NCI-H128 (cell line): ENCODE data around the gene NIPA2.

ENCODE experiments used
- DNase-seq: peaks from one replicate; lab custom pipeline; 2025; ENCODE audit not compliant: unreplicated experiment; lab: John Stamatoyannopoulos, UW

NIPA2 gene

GRCh38 chr15:22874966-22875365 lies 36.5 kb downstream of the NIPA2 start:
- no peak for DNase-seq

GRCh38 chr15:22877117-22877516 lies 38.7 kb downstream of the NIPA2 start:
- no peak for DNase-seq

- no peak for DNase-seq
Observed at GRCh38 chr15:22877607-22878006, 39.1 kb downstream of the NIPA2 start.

- no peak for DNase-seq
Observed at GRCh38 chr15:22878103-22878502, 39.6 kb downstream of the NIPA2 start.

- no peak for DNase-seq
Observed at GRCh38 chr15:22880068-22880980, 41.9 kb downstream of the NIPA2 start.

GRCh38 chr15:22880981-22881738 lies 42.7 kb downstream of the NIPA2 start:
- no peak for DNase-seq

- DNase-seq, result no peak
Observed at GRCh38 chr15:22881739-22882440, 43.4 kb downstream of the NIPA2 start.

- DNase-seq, result no peak
Observed at GRCh38 chr15:22883196-22883595, 44.7 kb downstream of the NIPA2 start.

- no peak for DNase-seq
Observed at GRCh38 chr15:22884344-22884743, 45.9 kb downstream of the NIPA2 start.

GRCh38 chr15:22885120-22885519 lies 46.7 kb downstream of the NIPA2 start:
- DNase-seq, result no peak

- DNase-seq, result no peak
Observed at GRCh38 chr15:22887157-22887951, 48.9 kb downstream of the NIPA2 start.

GRCh38 chr15:22888120-22888859 lies 49.8 kb downstream of the NIPA2 start:
- no peak for DNase-seq

- no peak for DNase-seq
Observed at GRCh38 chr15:22889146-22889818, 50.8 kb downstream of the NIPA2 start.

- DNase-seq, result no peak
Observed at GRCh38 chr15:22890296-22890695, 51.8 kb downstream of the NIPA2 start.

GRCh38 chr15:22891426-22892210 lies 53.2 kb downstream of the NIPA2 start:
- DNase-seq, result no peak

GRCh38 chr15:22892333-22892732 lies 53.9 kb downstream of the NIPA2 start:
- DNase-seq, result no peak

GRCh38 chr15:22893081-22893480 lies 54.6 kb downstream of the NIPA2 start:
- DNase-seq, result no peak

- DNase-seq, result no peak
Observed at GRCh38 chr15:22893881-22894280, 55.4 kb downstream of the NIPA2 start.
